AG04449 (cell line): Measurements from ENCODE around the gene DEFB131A.
"Not testable (repeated sequence)": the region's sequence is repeated elsewhere in the genome, so short reads cannot be mapped to it uniquely, and the experiment has no call there.

Experiments
- CTCF ChIA-PET: fragments of 350-600 bp; formaldehyde crosslinking; extraction: SDS; loops from one replicate; lab custom pipeline; 2021; ENCODE audit warnings: antibody characterized with exemption; lab: Yijun Ruan, JAX
- POLR2A ChIA-PET: fragments of 400-600, 350-600 bp; formaldehyde crosslinking; extraction: SDS; loops from one replicate; lab custom pipeline; 2020; ENCODE audit warnings: antibody characterized with exemption, inconsistent platforms; lab: Yijun Ruan, JAX
- DNase-seq: peaks from one replicate; pipeline ENCODE4 v3.0.0-alpha.2; 2010; ENCODE audit warnings: low read depth, low spot score
- H3K4me3 ChIP-seq: 2 replicates; pipeline ENCODE4 v1.5.1; 2011; ENCODE audit warnings: low read depth, mild to moderate bottlenecking, control low read depth, low read length
- TF ChIP-seq, protein P1 (sequence below): IDR thresholded peaks from one replicate; pipeline ENCODE4 v1.5.1; 2011; ENCODE audit warnings: mild to moderate bottlenecking, moderate library complexity, low read length, control low read depth, inconsistent platforms; ENCODE audit not compliant: insufficient read depth; ENCODE audit errors: missing control alignments

DEFB131A gene, protein sequence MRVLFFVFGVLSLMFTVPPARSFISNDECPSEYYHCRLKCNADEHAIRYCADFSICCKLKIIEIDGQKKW

DNA sequence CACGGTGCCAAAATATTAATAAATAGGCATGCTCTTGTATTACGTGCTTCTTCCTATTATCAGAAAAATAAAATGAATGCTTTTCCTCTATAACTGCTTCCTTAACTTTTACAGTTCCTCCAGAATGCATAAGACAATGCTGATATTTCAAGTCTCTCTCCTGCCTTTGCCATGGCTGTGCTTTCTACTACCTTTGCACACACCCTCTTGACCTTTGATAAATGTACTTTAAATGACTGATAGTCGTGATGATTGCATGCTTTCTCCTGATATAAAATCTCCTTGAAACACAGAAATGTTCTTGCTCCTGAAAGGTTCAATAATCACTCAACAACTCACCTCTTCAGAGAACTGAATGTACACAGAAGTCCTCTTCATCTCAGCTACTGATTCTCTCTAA lies at the start of gene DEFB131A:
TSS of gene DEFB131A (plus strand) at position 301 of the 400 bp plus-strand sequence. CDS start 120 bp downstream, outside the sequence.
- H3K4me3 ChIP-seq, POLR2A ChIA-PET, CTCF ChIA-PET, DNase-seq: not testable (repeated sequence)

DNA sequence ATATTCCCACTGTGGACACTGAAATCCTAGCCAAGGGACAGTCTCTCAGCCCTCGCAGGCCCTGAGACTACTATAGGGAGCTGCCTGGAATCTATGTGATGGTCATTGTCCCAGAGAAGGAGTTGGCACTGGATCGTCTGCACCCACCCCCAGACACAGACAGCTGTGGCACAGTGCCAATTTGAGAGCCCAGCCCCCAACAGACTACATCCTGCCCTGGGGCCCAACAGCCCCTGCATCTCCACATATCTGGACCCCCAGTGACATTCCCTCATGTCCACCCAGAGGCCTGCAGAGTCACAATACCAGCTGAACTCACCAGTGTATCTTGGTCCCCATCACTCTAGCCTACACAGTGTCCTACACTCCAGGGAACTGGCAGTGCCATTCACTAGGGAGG lies 38.4 kb upstream of the DEFB131A start:
- H3K4me3 ChIP-seq, DNase-seq, POLR2A ChIA-PET, CTCF ChIA-PET: not testable (repeated sequence)

DNA sequence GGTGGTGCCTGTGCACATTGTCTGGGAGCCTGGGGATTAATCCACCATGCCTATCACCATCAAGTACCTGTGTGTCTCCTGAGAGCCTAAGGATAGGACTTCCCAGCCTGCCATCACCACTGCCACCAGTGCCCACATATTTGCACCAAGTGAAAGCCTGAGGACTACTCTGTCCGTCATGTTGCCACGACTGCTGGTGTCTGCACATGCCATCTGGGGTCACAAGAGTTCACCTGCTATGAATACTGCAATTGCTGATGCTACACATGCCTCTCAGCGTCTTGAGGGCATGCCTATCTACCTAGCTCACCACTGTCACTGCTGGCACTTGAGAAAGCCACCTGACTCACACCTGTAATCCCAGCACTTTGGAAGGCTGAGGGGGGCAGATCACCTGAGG lies 37.7 kb upstream of the DEFB131A start:
- H3K4me3 ChIP-seq, POLR2A ChIA-PET, CTCF ChIA-PET, DNase-seq: not testable (repeated sequence)

DNA sequence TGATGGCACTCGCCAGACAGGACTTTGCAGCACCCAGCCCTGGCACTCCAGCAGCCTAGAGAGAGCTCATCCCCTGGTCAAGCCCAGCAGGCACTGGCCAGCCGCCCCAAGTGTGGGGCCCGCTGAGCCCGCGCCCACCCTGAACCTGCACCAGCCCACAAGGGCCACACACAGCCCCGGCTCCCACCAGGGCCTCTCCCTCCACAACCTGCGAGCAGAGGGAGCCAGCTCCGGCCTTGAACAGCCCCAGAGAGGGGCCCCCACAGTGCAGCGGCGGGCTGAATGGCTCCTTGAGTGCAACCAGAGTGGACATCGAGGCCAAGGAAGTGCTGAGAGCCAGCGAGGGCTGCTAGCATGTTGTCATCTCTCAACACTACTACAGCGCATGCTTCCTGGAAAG lies 34.4 kb upstream of the DEFB131A start:
- DNase-seq, result no peak
- CTCF ChIA-PET, result no interaction called here

DNA sequence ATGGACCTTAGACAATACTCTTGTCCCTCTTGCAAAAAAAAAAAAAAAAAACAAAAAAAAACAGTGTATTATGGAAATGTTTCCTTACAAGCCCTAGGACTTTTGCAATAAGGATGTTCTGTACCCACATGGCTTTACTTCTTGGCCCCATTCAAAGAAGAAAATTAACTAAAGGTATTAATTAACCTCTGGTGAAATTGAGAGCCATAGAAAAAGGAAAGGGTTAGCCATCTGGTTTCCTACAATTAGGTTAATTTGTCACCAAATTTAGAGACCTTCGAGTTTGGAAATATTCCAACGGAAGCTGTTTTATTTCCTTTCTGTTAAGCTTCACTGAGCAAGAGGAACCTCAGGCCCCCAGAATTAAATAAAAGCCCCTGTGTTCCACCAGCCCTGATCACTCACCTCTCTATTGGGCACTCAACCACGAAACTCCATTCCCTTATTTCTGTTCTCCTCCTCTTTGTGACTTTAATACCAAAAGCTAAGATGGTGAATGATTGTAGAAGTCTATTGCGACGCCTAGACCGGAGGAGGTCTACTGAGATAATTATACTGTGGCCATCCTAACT lies 22.2 kb upstream of the DEFB131A start:
- CTCF ChIA-PET, DNase-seq, POLR2A ChIA-PET, H3K4me3 ChIP-seq: not testable (repeated sequence)

More for the DNA sequence above, 34.4 kb upstream of the DEFB131A start:
- POLR2A ChIA-PET, result no interaction called here
- no peak overlapping the region for H3K4me3 ChIP-seq
- TF ChIP-seq, protein P1, sequence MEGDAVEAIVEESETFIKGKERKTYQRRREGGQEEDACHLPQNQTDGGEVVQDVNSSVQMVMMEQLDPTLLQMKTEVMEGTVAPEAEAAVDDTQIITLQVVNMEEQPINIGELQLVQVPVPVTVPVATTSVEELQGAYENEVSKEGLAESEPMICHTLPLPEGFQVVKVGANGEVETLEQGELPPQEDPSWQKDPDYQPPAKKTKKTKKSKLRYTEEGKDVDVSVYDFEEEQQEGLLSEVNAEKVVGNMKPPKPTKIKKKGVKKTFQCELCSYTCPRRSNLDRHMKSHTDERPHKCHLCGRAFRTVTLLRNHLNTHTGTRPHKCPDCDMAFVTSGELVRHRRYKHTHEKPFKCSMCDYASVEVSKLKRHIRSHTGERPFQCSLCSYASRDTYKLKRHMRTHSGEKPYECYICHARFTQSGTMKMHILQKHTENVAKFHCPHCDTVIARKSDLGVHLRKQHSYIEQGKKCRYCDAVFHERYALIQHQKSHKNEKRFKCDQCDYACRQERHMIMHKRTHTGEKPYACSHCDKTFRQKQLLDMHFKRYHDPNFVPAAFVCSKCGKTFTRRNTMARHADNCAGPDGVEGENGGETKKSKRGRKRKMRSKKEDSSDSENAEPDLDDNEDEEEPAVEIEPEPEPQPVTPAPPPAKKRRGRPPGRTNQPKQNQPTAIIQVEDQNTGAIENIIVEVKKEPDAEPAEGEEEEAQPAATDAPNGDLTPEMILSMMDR, result no peak

DNA sequence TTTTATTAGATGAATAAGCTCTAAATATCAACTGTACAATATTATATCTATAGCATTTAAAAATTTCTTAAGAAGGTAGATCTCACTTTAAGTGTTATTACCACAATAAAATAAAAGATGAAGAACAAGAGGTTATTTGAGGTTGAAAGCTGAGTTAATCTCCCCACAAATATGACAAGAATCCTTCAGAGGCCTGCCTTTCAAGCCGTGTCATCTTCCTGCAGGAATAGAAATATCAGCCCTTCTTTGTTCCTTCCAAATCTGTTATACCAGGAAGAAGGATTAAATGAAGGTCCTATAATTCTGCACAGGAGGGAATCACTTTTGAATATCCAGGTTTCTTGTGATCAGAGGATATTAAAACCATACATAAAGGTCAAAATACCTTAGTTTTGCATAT lies 18.3 kb upstream of the DEFB131A start:
- POLR2A ChIA-PET, H3K4me3 ChIP-seq, CTCF ChIA-PET, DNase-seq: not testable (repeated sequence)

DNA sequence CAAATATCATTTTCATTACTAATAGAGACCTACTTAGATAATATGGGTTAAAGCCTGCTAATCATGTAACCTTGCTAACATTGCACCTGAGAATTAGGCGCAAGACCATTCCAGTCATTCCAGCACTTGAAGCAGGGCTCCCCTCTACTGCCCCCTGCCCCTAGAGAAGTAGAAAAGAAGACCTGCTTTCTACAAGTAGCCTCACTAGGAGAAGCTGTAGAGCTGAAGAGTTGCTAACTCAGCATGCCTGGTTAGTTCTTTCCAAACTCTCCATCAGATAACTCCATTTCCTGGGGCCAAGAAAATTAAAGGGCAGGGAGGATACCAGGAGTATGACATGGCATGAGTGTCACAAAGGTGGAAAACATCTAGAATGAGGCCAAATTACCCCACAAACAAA lies 14.2 kb upstream of the DEFB131A start:
- H3K4me3 ChIP-seq, DNase-seq, CTCF ChIA-PET, POLR2A ChIA-PET: not testable (repeated sequence)

DNA sequence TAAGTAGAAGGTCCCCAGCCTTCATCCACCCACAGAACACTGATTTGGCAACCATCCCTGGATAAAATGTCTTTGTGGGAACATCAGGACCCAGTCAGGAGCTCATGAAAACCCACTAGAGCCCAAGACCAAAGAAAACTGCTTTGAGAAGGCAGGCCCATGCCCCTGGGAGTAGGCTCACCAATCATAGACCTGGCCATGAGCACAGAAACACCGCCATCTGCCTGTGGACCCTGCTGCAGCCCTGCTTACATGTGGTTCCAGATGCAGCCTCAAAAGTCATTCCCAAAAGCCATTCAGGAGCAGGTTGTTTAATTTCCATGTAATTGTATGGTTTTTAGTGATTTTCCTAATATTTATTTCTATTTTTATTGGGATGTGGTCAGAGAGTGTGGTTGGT lies 10.9 kb upstream of the DEFB131A start:
- DNase-seq, H3K4me3 ChIP-seq, POLR2A ChIA-PET, CTCF ChIA-PET: not testable (repeated sequence)

DNA sequence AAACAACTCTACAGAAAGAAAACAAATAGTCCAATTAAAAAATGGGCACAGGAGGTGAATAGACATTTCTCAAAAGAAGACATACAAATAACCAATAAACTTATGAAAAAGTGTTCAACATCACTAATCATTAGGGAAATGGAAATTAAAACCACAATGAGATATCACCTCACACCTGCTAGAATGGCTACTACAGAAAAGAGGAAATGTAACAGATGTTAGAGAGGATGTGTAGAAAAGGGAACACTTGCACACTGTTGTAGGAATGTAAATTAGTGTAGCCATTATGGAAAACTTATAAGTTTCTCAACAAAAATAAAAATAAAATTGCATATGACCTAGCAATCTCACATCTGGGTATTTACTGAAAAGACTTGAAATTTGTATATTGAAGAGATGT lies 7.5 kb upstream of the DEFB131A start:
- POLR2A ChIA-PET, DNase-seq, CTCF ChIA-PET, H3K4me3 ChIP-seq: not testable (repeated sequence)

DNA sequence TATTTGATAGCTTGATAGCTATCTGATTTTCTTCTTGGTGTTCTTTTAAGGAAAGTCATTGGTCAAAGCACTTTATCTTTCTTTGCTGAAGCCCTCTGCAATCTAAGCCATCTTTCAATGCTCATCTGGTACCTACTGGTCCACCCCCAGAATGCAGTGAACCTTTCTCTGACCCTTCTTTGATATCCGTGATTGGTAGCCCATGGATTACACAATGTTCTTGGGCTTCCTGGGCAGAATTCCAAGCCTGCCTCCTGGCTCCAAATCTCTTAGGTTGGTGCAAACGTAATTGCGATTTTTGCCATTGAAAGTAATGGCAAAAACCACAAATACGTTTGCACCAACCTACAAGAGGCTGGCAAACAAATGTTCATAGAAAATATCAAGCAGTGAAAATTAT lies 1.9 kb upstream of the DEFB131A start:
- CTCF ChIA-PET, POLR2A ChIA-PET, DNase-seq, H3K4me3 ChIP-seq: not testable (repeated sequence)

DNA sequence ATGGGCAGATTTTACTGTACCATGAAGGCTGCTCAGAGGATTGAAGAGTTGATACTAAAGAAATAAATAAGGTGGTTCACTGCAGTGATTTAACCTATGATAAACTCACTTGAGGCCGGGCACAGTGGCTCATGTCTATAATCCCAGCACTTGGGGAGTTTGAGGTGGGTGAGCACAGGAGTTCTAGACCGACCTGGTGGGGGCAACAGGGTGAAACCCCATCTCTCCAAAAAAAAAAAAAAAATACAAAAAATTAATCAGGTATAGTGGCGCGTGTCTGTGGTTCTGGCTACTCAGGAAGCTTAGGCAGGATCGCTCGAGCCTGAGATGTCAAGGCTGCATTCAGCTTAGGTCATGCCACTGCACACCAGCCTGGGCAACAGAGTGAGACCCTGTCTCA lies 467 bp downstream of the DEFB131A start:
- CTCF ChIA-PET, DNase-seq, POLR2A ChIA-PET, H3K4me3 ChIP-seq: not testable (repeated sequence)

DNA sequence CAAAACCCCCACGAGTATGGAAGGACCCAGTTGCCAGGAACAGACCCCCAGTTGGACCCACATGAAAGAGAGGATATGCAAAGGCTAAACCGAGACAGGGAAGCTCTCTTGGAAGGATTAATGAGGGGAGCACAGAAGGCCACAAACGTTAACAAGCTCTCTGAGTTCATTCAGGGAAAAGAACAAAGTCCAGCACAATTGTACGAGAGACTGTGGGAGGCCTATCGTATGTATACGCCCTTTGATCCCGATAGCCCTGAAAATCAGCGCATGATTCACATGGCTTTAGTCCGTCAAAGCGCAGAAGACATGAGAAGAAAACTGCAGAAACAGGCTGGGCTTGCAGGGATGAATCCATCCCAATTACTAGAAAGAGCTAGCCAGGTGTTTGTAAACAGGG lies 8.0 kb downstream of the DEFB131A start:
- H3K4me3 ChIP-seq, CTCF ChIA-PET, POLR2A ChIA-PET, DNase-seq: not testable (repeated sequence)

DNA sequence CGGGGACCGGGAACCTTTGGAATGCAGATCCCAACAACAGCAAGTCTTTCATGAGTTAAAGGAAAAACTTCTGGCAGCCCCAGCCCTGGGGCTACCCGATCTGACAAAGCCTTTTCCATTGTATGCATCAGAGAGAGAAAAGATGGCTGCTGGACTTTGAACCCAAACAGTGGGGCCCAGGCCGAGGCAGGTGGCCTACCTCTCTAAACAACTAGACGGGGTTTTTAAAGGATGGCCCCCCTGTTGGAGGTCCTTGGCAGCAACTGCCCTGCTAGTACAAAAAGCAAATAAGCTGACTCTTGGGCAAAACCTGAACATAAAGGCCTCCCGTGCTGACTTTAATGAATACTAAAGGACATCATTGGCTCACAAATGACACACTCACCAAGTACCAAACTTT lies 10.1 kb downstream of the DEFB131A start:
- CTCF ChIA-PET, DNase-seq, H3K4me3 ChIP-seq, POLR2A ChIA-PET: not testable (repeated sequence)

DNA sequence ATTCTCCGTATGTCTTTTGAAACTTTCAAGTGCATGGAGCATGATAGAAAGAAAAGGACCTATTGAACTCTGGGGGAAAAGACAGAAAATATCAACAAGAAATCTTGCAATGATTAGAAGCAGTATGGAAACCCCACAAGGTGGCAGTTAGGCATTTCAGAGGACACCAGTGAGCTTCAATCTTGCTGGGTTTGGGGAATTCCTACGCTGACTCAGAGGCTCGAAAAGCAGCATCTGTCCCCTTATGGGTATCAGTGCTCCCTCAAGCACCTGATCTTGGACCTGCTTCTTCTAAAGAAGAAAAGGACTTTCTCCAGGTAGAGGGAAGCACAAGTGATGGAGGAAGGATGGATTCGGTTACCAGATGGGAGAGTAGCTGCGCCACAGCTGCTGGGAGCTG lies 10.8 kb downstream of the DEFB131A start:
- DNase-seq, POLR2A ChIA-PET, CTCF ChIA-PET: not testable (repeated sequence)

DNA sequence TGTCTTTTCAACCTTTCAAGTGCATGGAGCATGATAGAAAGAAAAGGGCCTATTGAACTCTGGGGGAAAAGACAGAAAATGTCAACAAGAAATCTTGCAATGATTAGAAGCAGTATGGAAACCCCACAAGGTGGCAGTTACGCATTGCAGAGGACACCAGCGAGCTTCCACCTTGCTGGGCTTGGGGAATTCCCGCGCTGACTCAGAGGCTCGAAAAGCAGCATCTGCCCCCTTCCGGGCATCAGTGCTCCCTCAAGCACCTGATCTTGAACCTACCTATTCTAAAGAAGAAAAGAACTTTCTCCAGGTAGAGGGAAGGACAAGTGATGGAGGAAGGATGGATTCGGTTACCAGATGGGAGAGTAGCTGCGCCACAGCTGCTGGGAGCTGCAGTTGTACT lies 35.3 kb downstream of the DEFB131A start:
- CTCF ChIA-PET, POLR2A ChIA-PET, DNase-seq, H3K4me3 ChIP-seq: not testable (repeated sequence)

More for the DNA sequence above, 10.8 kb downstream of the DEFB131A start:
- H3K4me3 ChIP-seq, result not testable (repeated sequence)

DNA sequence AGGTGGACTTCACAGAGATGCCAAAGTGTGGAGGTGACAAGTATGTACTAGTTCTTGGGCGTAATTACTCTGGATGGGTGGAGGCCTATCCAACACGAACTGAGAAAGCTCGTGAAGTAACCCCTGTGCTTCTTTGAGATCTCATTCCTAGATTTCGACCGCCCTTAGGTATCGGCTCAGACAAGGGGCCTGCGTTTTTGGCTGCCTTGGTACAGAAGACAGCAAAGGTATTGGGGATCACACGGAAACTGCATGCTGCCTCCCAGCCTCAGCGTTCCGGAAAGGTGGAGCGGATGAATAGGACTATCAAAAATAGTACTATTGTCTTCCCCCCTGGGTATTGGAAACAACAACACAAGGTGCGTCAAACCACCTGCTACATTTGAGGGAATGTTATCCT lies 35.9 kb downstream of the DEFB131A start:
- H3K4me3 ChIP-seq, CTCF ChIA-PET, POLR2A ChIA-PET, DNase-seq: not testable (repeated sequence)
